Stimulated activated CD8-positive, alpha-beta memory T cell treated with anti-CD3 and anti-CD28 coated beads, Interleukin-15, amount 100 ng/mL, for 48 hours (primary cell): ENCODE measurements around the gene MIEF1.

ENCODE experiments used
- DNase-seq, 2 donors: peaks; one replicate each; pipeline ENCODE4 v3.0.0-alpha.2; 2020; ENCODE audit warnings: low read depth in 2 of 2

MIEF1 gene

DNA sequence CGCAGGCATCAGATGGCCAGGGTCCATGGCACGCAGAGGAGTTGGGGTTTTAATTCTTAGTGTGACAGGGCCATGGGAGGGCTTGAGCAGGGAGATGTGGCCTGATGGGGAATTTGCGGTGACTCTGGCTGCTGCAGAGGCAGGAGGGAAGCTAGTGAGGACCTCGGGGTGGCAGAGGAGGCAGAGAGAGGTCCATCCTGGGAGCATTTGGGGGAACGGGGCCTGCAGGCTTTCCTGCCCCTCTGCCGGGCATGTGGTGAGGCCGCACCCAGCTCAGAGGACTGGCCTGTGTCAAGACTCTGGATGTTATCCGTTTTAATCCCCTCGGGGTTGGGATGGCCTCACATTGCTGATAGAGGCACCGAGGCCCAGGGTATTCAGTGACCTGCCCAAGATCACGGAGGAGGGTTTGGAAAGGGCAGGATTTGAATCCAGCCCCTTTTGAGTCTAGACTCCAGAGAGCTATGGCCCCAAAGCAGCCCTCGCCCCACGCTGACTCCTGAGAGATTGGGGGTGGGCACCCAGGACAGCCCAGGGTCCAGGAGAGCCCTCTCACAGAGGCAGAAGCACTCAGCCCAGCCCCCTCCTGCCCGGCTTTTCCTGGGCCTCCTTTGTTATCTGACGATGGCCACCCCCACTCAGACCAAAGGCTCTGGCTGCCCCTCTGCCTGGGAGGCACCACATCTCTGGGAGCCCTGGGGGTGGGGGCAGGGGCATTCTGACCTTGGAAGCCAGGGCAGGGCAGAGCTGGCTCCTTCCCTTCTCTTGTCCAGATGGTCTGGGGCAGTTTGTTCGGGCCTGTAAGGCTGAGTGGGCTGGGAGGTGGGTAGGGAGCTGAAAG is 31.4 kb upstream of the MIEF1 start:
- no peak for DNase-seq

DNA sequence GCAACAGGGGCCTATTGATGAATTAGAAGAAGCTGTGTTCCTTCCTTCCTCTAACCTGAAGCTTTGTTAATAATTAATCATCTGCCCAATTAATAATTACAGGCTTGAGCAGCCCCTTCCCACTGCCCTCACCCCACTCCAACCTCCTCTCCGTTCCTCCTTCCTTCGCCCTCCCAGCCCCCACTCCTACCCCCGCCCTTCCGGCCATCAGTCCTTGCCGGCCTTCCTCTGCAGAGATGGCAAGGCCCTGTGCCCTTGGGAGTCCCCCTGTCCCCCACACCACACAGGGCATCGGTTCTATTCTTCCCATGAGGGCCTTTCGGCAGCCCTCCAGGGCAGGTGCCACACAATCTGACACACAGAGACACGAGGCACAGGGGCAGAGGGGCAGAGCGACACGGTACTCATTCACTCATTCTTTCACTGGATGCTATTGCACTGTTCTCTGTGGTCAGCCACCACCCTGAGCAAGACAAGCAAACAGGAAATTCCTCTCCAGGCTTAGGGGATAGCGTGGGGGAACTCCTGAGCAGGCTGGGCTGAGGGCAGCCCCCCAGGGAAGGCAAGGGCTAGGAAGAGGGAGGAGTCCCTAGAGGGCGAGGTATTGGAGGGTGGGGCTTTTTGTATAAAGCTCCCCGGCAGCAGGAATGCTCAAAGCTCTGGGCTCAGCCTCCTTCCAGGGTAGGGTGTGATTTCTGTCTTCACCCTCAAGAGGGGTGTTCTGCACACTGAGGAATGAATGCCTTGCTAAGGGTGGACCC is 30.5 kb upstream of the MIEF1 start:
- no peak for DNase-seq

DNA sequence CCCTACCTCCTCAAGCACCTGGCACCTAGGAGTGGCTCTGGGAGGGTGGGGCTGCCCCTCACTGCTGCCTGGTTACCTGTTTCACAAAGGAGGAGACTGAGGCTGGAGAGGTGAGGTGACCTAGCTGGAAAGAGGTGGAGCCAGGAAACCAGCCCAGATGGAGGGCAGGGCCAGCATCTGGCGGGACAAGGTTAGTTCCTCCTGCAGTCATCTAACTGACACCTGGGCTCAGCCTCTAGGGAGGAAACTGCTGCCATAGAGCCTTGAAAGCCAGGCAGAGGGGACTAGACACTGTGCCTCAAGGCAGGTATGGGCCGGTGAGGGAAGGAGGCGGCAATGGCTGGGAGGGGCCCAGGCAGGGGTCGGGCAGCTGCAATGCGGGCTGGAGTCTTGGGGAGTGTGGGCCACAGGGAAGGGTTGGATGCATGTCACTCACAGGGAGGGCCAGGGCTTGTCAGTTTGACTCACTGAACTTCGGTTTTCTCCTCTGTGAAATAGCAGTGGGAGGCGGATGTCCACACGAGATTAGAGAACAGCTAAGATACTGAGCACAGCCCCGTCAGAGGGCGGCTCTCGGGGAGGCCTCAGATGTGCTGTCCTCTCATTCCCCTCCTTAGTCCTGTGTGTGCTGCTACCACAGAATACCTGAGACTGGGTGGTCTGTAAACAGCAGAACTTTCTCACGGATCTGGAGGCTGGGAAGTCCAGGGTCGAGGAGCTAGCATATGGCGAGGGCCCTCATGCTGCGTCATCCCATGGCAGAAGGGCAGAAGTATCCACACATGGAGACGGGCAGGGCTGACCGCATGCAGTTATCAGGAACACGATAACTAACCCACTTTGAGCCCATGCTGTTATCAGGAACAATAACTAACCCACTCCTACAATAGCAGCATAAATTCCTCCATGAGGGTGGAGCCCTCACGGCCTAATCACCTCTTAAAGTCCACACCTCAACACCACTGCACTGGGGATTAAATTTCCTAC is 29.2 kb upstream of the MIEF1 start:
- DNase-seq = no peak

DNA sequence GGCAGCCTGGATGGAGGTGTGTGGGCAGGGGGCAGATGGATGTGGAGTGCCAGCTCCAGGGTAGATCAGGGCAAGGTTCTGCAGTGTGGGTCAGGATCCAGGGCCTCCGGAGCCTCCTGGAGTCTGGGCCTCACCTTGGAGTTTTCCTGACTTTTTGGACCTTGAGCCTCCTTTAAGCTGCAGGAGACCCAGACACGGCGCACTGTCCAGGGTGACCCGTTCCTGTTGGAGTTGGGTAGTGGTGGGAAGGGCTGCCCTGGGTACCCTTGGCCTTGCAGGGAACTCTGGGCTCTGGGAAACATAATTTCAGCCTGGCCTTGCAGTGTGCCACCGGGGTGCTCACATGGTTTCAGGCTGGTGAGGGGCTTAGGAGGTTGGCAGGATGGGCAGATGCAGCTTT is 28.2 kb upstream of the MIEF1 start:
- no peak for DNase-seq

DNA sequence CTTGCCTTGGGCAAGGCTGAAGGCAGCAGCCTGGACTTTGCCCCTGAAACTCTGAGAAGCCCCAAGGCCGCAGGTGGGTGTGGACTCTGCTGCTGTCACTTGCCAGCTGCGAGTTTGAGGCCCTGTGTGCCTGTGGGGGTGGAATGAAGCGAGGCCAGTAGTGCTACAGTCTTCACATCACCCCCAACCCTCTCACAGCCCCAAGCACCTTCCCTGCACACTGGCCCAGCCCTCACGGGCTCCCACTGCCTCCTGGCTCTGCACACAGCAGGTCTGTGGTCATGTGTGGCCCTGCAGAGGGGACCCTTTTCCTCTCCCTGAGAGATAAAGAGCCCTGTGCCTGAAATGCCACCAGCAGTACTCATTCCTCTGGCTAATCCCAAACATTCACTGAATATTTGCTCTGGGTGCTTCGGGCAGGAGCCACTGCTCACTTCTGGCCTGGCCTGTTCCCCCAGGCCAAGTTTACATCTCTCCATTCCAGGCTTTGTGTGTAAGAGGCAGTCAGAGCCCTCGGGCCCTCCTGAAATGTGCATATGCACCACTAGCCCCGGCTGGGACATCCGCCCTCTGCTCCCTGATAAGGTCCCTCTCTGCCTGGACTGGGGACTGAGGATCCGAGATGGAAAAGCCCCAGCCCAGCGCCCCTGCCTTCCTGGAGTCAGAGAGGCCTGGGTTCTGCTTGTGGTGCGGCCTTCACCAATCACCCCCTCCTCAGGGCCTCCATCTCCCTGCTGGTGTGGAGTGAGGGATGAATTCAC is 27.6 kb upstream of the MIEF1 start:
- DNase-seq = no peak

DNA sequence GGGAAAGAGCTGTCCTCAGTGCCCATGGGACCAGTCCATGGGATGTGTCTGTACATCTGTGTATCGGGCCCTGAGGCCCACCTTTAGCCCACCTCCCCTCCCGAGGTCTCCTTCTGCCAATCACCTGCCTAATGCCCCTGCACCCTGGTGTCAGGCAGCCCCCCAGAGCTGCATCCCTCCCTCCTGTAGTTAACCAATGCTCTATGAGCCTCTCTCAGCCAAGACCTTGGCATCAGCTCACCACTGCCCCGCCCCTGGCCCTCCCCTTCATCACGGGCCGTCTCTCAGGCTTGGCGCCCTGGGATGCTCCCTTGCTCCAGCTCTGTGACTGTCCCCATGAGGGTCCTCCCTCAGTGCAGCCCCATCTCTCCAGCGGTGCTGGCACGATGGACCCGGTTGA is 26.8 kb upstream of the MIEF1 start:
- DNase-seq = no peak

DNA sequence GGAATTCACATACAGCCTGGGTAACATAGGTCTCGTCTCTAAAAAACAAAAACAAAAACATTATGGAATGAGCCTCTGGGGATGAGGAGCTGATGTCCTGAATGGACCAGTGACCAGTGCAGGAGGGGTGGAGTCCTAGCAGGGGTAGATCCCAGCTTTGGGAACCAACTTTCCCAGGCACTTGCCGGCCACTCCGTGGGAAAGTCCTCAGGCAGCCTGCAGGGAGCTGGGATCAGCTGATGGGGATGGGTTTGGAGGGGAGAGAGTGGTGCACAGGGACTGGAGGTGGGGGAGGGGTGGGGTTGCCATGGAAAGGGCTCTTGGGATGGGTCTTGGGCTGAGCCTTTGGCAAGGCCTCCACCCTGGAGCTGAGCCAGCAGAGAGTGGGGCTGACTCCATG is 26.2 kb upstream of the MIEF1 start:
- no peak for DNase-seq

DNA sequence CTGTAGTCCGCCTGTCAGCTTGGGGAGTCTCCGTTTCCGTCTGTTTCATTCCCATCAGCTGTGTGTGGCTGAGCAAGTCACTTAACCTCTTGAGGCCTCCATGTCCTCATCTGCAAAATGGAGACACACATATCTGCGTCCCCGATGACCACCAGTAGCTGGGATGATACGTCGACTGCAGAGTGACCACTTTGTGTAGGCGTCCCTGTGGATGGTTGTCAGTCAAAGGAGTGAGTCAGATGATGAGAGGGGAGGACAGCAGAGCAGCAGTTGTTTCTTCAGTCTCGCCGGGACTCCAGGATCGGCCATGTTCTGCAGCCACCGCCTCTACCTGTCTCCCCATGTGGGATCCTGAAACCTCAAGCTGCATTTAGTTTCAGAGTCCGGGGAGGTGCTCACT is 25.4 kb upstream of the MIEF1 start:
- DNase-seq = no peak

DNA sequence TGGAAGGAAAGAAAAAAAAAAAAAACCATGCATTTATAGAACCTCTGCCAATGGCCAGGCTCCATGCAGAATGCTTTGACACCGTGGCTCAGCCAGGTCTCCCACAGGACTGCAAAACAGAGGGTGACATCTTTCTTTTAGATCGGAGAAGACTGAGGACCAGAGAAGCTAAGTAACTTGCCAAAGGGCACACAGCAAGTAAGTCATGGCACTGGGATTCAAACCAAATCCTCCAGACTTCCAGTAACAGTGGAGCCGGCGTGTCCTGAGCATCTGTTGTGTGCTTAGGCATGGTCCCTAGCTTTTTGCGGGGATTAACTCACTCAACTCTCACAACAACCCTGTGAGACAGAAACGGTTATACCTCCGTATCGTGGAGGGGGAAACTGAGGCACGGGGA is 24.5 kb upstream of the MIEF1 start:
- DNase-seq = no peak

DNA sequence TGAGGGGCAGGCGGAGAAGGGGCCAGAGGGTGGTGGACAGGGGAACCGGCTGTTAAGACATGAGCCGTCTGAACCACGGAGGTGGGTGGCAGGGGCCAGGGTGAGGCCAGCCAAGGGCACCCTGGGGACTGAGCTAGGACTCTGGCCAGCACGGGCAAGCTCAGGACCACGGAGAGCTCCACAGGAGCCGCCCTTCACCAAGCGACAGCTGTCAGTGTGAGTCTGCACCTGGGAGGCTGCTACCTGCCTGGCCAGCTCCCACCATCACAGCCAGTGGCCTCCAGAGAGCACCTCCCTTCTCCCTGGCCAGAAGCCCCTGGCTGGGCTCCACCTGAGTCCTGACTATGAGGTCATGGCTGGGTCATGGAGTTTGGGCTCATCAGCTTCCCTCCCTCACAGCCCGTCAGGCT is 23.6 kb upstream of the MIEF1 start:
- no peak for DNase-seq

DNA sequence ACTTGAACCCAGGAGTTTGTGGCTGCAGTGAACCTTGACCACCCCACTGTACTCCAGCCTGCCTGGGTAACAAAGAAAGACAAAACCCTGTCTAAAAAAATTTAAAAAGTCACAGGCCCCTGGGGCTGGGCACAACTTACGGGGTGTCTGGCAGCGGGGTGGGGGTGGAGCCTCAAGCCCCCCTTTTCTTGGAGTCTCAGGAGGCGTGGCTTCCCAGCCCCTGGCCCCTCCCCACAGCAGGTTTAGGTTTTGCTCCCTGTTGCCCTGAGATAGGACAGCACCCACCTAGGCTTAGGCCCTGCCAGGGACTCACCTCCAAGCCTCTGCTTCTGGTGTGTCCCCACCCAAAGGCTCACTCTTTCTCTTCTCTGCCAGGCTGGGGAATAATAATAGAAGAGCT is 22.8 kb upstream of the MIEF1 start:
- DNase-seq = no peak

DNA sequence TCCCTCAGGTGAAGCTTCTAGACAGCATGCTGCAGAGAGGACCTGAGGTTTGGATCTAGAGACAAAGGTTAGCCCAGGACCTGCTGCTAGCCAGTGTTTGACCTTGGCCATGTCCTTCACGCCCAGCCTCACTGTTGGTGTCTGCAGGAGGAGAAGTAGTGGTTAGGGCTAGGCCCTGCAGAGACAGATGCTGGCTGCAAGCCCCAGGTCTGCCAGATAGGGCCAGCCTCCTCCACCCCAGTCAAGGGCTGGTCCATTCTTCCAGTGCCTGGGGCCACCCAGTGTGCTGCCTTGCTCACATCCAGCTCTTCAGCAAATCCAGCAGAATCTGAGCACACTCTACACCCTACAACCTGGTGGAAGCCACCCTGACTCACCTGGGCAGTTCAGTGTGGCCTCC is 21.5 kb upstream of the MIEF1 start:
- no peak for DNase-seq

DNA sequence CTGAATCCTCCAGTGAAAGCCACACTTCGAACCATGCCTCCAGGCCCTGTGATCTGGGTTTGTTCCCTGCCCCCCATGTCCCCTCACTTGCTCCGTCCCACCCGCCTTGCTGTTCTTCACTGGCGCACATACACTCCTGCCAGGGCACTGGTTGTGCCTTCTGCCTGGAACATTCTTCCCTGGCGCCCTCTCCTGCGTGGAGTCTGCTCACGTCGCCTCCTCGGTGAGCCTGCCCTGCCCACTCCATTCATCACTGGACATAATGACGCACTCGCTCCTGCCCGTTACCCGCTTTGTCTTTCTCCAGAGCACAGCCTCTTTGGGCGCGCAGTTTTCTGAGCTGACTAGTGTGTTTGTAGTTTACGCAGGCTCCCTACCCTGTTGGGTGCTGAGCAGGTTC is 21.0 kb upstream of the MIEF1 start:
- DNase-seq = no peak

DNA sequence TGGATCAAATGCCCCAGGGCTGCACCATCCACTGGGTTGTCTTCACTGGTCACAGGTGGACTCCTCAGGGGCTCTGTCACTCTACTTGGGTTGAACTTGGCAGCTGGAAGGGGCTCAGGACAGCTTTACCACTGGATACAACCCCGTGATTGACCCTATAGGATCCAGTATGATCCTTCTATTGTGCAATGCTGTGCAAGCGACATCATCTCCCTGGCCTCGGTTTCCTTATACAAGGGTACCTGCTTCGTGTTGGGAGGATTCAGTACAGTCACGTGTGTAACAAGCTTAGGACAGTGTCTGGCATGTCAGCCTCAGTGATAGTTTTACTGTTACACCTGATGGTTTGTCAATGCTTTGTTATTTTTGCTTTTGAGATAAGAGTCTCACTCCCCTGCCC is 20.5 kb upstream of the MIEF1 start:
- DNase-seq = no peak

DNA sequence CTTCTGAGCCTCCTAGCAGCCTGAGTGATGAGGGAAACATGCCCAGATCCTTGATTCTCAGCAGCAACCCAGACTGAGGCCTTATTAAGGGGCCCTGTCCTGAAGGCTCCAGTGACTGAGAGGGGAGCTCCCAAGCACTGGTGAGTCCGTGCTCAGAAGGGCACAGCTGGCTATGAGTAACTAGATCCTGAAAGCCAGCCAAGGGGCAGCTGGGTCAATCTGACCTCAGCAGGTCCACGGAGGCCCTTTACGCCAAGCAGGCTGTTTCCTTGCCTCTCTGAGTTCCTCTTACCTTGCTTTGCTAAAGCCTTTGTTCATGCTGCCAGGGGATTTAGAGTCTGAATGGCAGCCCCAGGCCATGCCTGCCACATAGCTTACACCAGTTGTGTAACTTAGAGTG is 19.3 kb upstream of the MIEF1 start:
- no peak for DNase-seq

DNA sequence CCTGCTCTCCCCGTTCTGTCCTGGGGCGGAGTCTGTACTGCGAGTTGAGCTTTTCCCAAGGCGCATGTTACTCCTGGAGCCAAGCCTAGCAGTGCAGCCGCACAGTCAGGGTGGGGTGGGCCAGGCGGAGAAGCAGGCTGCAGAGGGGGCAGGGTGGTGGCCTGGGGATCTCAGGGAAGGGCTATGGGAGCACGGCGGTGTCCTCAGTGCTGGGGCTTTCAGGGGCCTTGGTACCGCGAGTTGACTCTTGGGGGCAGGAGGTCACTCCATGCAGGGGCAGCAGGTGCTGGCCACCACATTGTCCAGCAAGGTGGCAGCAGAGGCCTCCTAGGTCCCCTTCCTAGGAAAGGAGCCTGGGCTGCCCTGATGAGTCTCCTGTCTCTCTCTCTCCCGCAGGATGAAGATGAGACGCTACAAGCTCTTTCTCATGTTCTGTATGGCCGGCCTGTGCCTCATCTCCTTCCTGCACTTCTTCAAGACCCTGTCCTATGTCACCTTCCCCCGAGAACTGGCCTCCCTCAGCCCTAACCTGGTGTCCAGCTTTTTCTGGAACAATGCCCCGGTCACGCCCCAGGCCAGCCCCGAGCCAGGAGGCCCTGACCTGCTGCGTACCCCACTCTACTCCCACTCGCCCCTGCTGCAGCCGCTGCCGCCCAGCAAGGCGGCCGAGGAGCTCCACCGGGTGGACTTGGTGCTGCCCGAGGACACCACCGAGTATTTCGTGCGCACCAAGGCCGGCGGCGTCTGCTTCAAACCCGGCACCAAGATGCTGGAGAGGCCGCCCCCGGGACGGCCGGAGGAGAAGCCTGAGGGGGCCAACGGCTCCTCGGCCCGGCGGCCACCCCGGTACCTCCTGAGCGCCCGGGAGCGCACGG is 14.9 kb upstream of the MIEF1 start:
- DNase-seq = no peak

DNA sequence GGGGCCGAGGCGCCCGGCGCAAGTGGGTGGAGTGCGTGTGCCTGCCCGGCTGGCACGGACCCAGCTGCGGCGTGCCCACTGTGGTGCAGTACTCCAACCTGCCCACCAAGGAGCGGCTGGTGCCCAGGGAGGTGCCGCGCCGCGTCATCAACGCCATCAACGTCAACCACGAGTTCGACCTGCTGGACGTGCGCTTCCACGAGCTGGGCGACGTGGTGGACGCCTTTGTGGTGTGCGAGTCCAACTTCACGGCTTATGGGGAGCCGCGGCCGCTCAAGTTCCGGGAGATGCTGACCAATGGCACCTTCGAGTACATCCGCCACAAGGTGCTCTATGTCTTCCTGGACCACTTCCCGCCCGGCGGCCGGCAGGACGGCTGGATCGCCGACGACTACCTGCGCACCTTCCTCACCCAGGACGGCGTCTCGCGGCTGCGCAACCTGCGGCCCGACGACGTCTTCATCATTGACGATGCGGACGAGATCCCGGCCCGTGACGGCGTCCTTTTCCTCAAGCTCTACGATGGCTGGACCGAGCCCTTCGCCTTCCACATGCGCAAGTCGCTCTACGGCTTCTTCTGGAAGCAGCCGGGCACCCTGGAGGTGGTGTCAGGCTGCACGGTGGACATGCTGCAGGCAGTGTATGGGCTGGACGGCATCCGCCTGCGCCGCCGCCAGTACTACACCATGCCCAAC is 14.1 kb upstream of the MIEF1 start:
- no peak for DNase-seq

DNA sequence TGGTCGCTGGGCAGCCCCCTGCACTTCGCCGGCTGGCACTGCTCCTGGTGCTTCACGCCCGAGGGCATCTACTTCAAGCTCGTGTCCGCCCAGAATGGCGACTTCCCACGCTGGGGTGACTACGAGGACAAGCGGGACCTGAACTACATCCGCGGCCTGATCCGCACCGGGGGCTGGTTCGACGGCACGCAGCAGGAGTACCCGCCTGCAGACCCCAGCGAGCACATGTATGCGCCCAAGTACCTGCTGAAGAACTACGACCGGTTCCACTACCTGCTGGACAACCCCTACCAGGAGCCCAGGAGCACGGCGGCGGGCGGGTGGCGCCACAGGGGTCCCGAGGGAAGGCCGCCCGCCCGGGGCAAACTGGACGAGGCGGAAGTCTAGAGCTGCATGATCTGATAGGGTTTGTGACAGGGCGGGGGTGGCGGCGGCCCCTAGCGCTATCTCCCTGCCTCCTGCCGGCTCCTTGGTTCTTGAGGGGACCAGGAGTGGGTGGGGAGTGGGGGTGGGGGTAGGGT is 13.5 kb upstream of the MIEF1 start:
- DNase-seq = no peak
